Mucosa of descending colon (tissue), 3 donors: ENCODE results near the gene SLC25A11. TPM values are rescaled to one million over a fixed set of nuclear protein-coding genes. Genes with fewer than 3 reads are reported as not detected.
A peak's percentile ranks its signal among the peaks of the same experiment; 100 is the strongest.
"Not testable (repeated sequence)": the region's sequence is repeated elsewhere in the genome, so short reads cannot be mapped to it uniquely, and the experiment has no call there.

Experiments used
- ATAC-seq: fragments of 200-7000 bp; cut with Tn5 transposase; one replicate; pipeline ENCODE4 v1.9.1; 2020; ENCODE audit warnings: mild to moderate bottlenecking, moderate library complexity
- DNase-seq, 3 donors: peaks; one replicate each; pipeline ENCODE4 v3.0.0-alpha.2; 2020
- H3K36me3 ChIP-seq: fragments of 200-600 bp; one replicate; pipeline ENCODE4 v1.8.0; 2021; ENCODE audit warnings: low read depth, mild to moderate bottlenecking
- H3K4me1 ChIP-seq: fragments of 200-600 bp; one replicate; pipeline ENCODE4 v1.8.0; 2021; ENCODE audit warnings: low read depth, mild to moderate bottlenecking
- H3K4me3 ChIP-seq: fragments of 200-600 bp; one replicate; pipeline ENCODE4 v1.8.0; 2021; ENCODE audit warnings: mild to moderate bottlenecking
- H3K9me3 ChIP-seq: fragments of 200-600 bp; one replicate; pipeline ENCODE4 v1.8.0; 2021; ENCODE audit warnings: mild to moderate bottlenecking
- CTCF ChIP-seq: fragments of 200-600 bp; IDR thresholded peaks from one replicate; pipeline ENCODE4 v1.8.0; 2022; ENCODE audit warnings: antibody characterized with exemption, mild to moderate bottlenecking
- intact Hi-C, 2 donors: fragments of 100-400 bp; cut with DNase I in 1 of 2; cut with micrococcal nuclease in 1 of 2; formaldehyde crosslinking; loops; one replicate each; pipeline versions ENCODE4 v1.11.0 to v1.11.1; 2022; cut with DNase I, micrococcal nuclease
- total RNA-seq, 3 donors: library from RNA; stranded (reverse); fragmentation: NEBNext Ultra II Directional in 2 of 3; extraction: Animal tissue kit (Norgen Biotek cat#: 25700) in 2 of 3; gene quantifications; one replicate each; pipeline versions ENCODE4 v1.2.1 to v1.2.4, GENCODE V29; 2021 to 2023
- donor health status: DM: no; HTN: no; CAD: no; lungs with moderate emphysema.
- donor health status: DM: no; HTN: no; CAD: no.
- donor health status: DM: no; HTN: yes; CAD: no.

SLC25A11 gene
- total RNA-seq, 3 donors from 2014 or later = 68.4 to 87.2 (median 72.8) TPM

- intact Hi-C loops = no loop called here
- TF ChIP-seq CTCF = no peak
- H3K4me1 ChIP-seq = no peaks in the 10 kb centered on the region
- no peaks in the 10 kb centered on the region for H3K36me3 ChIP-seq
- peak in 2 of 3 donors; percentile 14 to 29 for DNase-seq
- ATAC-seq = peak; percentile 13
- no peak overlapping the region for H3K4me3 ChIP-seq
- H3K9me3 ChIP-seq = no peaks in the 10 kb centered on the region
Measured at GRCh38 chr17:4920351-4921048, 19.3 kb downstream of the SLC25A11 start.

- no peaks in the 10 kb centered on the region for H3K9me3 ChIP-seq
- intact Hi-C loops = no loop called here
- H3K36me3 ChIP-seq = no peaks in the 10 kb centered on the region
- no peak for TF ChIP-seq CTCF
- no peaks in the 10 kb centered on the region for H3K4me1 ChIP-seq
- H3K4me3 ChIP-seq = no peak overlapping the region
- DNase-seq = no peak
- ATAC-seq = no peak
Measured at GRCh38 chr17:4919511-4920047, 20.3 kb downstream of the SLC25A11 start.

- intact Hi-C loops, H3K4me3 ChIP-seq, ATAC-seq, H3K4me1 ChIP-seq, H3K9me3 ChIP-seq, H3K36me3 ChIP-seq: not testable (repeated sequence)
- DNase-seq = peak in 1 of 3 donors; percentile 7
Measured at GRCh38 chr17:4914551-4914950, 25.3 kb downstream of the SLC25A11 start.

GRCh38 chr17:4913994-4914393 is 25.9 kb downstream of the SLC25A11 start:
- no peak overlapping the region for H3K4me3 ChIP-seq
- DNase-seq = peak in 1 of 3 donors; percentile 62
- no peaks in the 10 kb centered on the region for H3K36me3 ChIP-seq
- intact Hi-C loops = no loop called here
- peaks cover 4% of the 10 kb centered on the region for H3K4me1 ChIP-seq
- no peaks in the 10 kb centered on the region for H3K9me3 ChIP-seq
- no peak for TF ChIP-seq CTCF
- peak; percentile 36 for ATAC-seq

GRCh38 chr17:4908711-4909496 is 30.9 kb downstream of the SLC25A11 start:
- intact Hi-C loops = no loop called here
- H3K36me3 ChIP-seq = no peaks in the 10 kb centered on the region
- peak; percentile 99 for ATAC-seq
- TF ChIP-seq CTCF = peak; percentile 66
- no peaks in the 10 kb centered on the region for H3K9me3 ChIP-seq
- H3K4me3 ChIP-seq = no peak overlapping the region
- peak; percentile 90 to 92 (median 90) for DNase-seq
- H3K4me1 ChIP-seq = peaks cover 4% of the 10 kb centered on the region

DNA sequence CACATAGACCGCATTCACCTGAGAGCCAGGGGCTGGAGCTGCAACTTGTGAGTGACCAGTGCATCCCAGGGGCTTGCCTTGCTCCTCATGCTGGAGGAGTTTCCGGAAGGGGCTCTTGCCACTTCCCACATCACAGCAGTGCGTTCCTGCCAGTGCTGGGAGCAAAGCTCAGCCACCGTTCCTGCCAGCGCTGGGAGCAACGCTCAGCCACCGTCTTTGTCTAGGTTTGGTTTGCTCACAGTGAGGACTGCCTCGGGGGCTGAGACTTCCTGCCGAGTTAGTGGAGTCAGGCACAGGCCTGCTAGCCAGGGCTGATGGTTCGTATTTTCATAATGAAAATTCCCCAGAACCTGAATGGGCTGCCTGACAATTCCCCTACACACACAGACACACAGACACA is 31.5 kb downstream of the SLC25A11 start:
- no peak overlapping the region for H3K4me3 ChIP-seq
- peaks cover 8% of the 10 kb centered on the region for H3K4me1 ChIP-seq
- H3K36me3 ChIP-seq = no peaks in the 10 kb centered on the region
- ATAC-seq (no peak), DNase-seq (peak in 2 of 3 donors; percentile 15 to 18)
- intact Hi-C loops = no loop called here
- no peak for TF ChIP-seq CTCF
- no peaks in the 10 kb centered on the region for H3K9me3 ChIP-seq

DNA sequence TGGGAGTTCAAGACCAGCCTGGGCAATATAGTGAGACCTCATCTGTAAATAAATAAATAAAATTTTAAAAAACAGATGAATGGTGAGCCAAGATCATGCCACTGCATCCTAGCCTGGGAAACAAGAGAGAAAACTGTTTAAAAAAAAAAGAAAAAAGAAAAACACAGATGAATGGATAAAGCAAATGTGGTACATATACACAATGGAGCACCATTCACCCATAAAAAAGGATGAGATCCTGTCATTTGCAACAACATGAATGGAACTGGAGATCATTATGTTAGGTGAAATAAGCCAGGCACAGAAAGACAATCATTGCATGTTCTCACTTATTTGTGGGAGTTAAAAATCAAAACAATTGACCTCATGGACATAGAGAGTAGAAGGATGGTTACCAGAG is 33.2 kb downstream of the SLC25A11 start:
- peaks cover 23% of the 10 kb centered on the region for H3K4me1 ChIP-seq
- intact Hi-C loops, ATAC-seq, H3K9me3 ChIP-seq, DNase-seq, H3K4me3 ChIP-seq, H3K36me3 ChIP-seq: not testable (repeated sequence)
